Omental fat pad (tissue), 4 donors: ENCODE measurements around the gene CLEC4C. TPM values are rescaled to one million over a fixed set of nuclear protein-coding genes. Genes with fewer than 3 reads are reported as not detected.
"Not testable (repeated sequence)": the region's sequence is repeated elsewhere in the genome, so short reads cannot be mapped to it uniquely, and the experiment has no call there.

Source experiments
- ATAC-seq: fragments of 150-250 bp; one replicate; pipeline ENCODE4 v1.9.1; 2016; ENCODE audit warnings: mild to moderate bottlenecking, moderate library complexity; ENCODE audit not compliant: low FRiP score
- DNase-seq: peaks from one replicate; pipeline ENCODE4 v3.0.0-alpha.2; 2019; ENCODE audit warnings: low spot score
- total RNA-seq, 4 donors: library from RNA; depleted of rRNA; stranded (reverse); fragments of >200 nt; gene quantifications; one replicate each; pipeline ENCODE4 v1.1.0, GENCODE V29; 2016
- TF ChIP-seq, protein P1 (sequence below), 3 donors: fragments of 450-650 bp; IDR thresholded peaks; one replicate each; pipeline ENCODE4 v1.5.1; 2016 to 2017; ENCODE audit warnings: antibody characterized with exemption in 3 of 3, mild to moderate bottlenecking in 3 of 3, moderate library complexity in 2 of 3

CLEC4C gene
- total RNA-seq = not detected

- TF ChIP-seq, protein P1, sequence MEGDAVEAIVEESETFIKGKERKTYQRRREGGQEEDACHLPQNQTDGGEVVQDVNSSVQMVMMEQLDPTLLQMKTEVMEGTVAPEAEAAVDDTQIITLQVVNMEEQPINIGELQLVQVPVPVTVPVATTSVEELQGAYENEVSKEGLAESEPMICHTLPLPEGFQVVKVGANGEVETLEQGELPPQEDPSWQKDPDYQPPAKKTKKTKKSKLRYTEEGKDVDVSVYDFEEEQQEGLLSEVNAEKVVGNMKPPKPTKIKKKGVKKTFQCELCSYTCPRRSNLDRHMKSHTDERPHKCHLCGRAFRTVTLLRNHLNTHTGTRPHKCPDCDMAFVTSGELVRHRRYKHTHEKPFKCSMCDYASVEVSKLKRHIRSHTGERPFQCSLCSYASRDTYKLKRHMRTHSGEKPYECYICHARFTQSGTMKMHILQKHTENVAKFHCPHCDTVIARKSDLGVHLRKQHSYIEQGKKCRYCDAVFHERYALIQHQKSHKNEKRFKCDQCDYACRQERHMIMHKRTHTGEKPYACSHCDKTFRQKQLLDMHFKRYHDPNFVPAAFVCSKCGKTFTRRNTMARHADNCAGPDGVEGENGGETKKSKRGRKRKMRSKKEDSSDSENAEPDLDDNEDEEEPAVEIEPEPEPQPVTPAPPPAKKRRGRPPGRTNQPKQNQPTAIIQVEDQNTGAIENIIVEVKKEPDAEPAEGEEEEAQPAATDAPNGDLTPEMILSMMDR (IDR thresholded peaks at IDR 0.05) = no peak
- DNase-seq (no peak), ATAC-seq (no peak)
Measured at GRCh38 chr12:7747246-7747645, at the start of gene CLEC4C. Gene CLEC4C, minus strand, starts transcription at chr12:7747375. Its CDS starts 27 bp downstream, at chr12:7747348.

GRCh38 chr12:7793211-7793610, 46.0 kb upstream of the CLEC4C start:
- ATAC-seq (no peak), DNase-seq (no peak)
- TF ChIP-seq, protein P1 (IDR thresholded peaks at IDR 0.05) = no peak

GRCh38 chr12:7788884-7789528, 41.8 kb upstream of the CLEC4C start, which contains the start of gene NANOG:
Gene NANOG, plus strand, starts transcription at chr12:7789402. Its CDS starts 213 bp downstream, at chr12:7789615.
- DNase-seq, ATAC-seq: not testable (repeated sequence)

GRCh38 chr12:7788294-7788660, 41.1 kb upstream of the CLEC4C start:
- TF ChIP-seq, protein P1 (IDR thresholded peaks at IDR 0.05) = no peak
- ATAC-seq (no peak), DNase-seq (no peak)

- DNase-seq (no peak), ATAC-seq (no peak)
- TF ChIP-seq, protein P1 (IDR thresholded peaks at IDR 0.05) = no peak
Measured at GRCh38 chr12:7787574-7788293, 40.6 kb upstream of the CLEC4C start.

GRCh38 chr12:7784701-7785100, 37.5 kb upstream of the CLEC4C start:
- DNase-seq (no peak), ATAC-seq (no peak)
- TF ChIP-seq, protein P1 (IDR thresholded peaks at IDR 0.05) = no peak

DNA sequence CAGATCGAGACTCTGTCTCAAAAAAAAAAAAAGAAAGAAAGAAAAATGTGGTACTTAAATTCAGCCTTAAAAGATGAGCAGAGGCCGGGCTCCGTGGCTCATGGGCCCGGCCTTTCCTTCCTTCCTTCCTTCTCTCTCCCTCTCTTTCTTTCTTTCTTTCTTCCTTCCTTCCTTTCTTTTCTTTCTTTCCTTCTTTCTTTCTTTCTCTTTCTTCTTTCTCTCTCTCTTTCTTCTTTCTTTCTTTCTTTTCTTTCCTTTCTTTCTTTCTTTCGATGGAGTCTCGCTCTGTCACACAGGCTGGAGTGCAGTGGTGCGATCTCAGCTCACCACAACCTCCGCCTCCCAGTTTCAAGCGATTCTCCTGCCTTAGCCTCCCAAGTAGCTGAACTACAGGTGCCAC, 36.3 kb upstream of the CLEC4C start:
- not testable (repeated sequence) for ATAC-seq, DNase-seq

- no peak for DNase-seq
- ATAC-seq = no peak
- TF ChIP-seq, protein P1 (IDR thresholded peaks at IDR 0.05) = no peak
Measured at GRCh38 chr12:7782055-7782454, 34.9 kb upstream of the CLEC4C start.
